Liver (tissue), 9 donors: ENCODE data around the gene FAM200C. TPM values are rescaled to one million over a fixed set of nuclear protein-coding genes. Genes with fewer than 3 reads are reported as not detected.
A peak's percentile ranks its signal among the peaks of the same experiment; 100 is the strongest.

Experiments
- DNase-seq: peaks from one replicate; pipeline ENCODE4 v3.0.0-alpha.2; 2017; ENCODE audit warnings: low spot score
- H3K27ac ChIP-seq, 2 donors: one replicate each; pipeline ENCODE4 v1.7.0; 2013; ENCODE audit warnings: inconsistent platforms in 2 of 2, low read length in 2 of 2, control low read depth in 1 of 2, low read depth in 1 of 2, mild to moderate bottlenecking in 1 of 2
- H3K27me3 ChIP-seq, 4 donors: one replicate each; pipeline versions ENCODE4 v1.6.1 to v1.7.0; 2013; ENCODE audit warnings: low read length in 3 of 4, inconsistent platforms in 1 of 4, mild to moderate bottlenecking in 1 of 4, moderate library complexity in 1 of 4; ENCODE audit not compliant: control insufficient read depth in 4 of 4, insufficient read depth in 4 of 4
- H3K36me3 ChIP-seq, 4 donors: one replicate each; pipeline versions ENCODE4 v1.6.1 to v1.7.0; 2013; ENCODE audit warnings: low read length in 3 of 4, mild to moderate bottlenecking in 3 of 4, low read depth in 1 of 4, moderate library complexity in 1 of 4; ENCODE audit not compliant: control insufficient read depth in 4 of 4, insufficient read depth in 3 of 4
- H3K4me1 ChIP-seq, 4 donors: one replicate each; pipeline versions ENCODE4 v1.6.1 to v1.7.0; 2013; ENCODE audit warnings: low read length in 3 of 4, mild to moderate bottlenecking in 3 of 4, moderate library complexity in 1 of 4; ENCODE audit not compliant: control insufficient read depth in 4 of 4, insufficient read depth in 4 of 4
- H3K4me3 ChIP-seq, 3 donors: one replicate each; pipeline versions ENCODE4 v1.6.1 to v1.7.0; 2013; ENCODE audit warnings: low read length in 3 of 3, control low read depth in 1 of 3, low read depth in 1 of 3, mild to moderate bottlenecking in 1 of 3
- H3K9ac ChIP-seq, 2 donors: one replicate each; pipeline ENCODE4 v1.7.0; 2013; ENCODE audit warnings: low read length in 2 of 2, mild to moderate bottlenecking in 2 of 2, moderate library complexity in 2 of 2, control low read depth in 1 of 2, low read depth in 1 of 2
- H3K9me3 ChIP-seq, 4 donors: one replicate each; pipeline versions ENCODE4 v1.6.1 to v1.7.0; 2013; ENCODE audit warnings: low read length in 3 of 4; ENCODE audit not compliant: control insufficient read depth in 4 of 4
- EGR1 ChIP-seq, 2 donors: IDR thresholded peaks; 2 replicates each; pipeline ENCODE4 v1.6.1; 2016 to 2018; ENCODE audit warnings: antibody characterized with exemption in 2 of 2, low read depth in 2 of 2
- FOXA1 ChIP-seq: IDR thresholded peaks from 2 replicates; pipeline ENCODE4 v1.6.1; 2016; ENCODE audit warnings: antibody characterized with exemption
- FOXA2 ChIP-seq: IDR thresholded peaks from 2 replicates; pipeline ENCODE4 v1.6.1; 2016; ENCODE audit warnings: antibody characterized with exemption
- HNF4A ChIP-seq, 2 donors: conservative IDR thresholded peaks; 2 replicates each; pipeline ENCODE4 v1.6.1; 2016; ENCODE audit warnings: antibody characterized with exemption in 2 of 2, mild to moderate bottlenecking in 2 of 2
- HNF4G ChIP-seq: IDR thresholded peaks from 2 replicates; pipeline ENCODE4 v1.6.1; 2016; ENCODE audit warnings: antibody characterized with exemption
- JUND ChIP-seq, 2 donors: IDR thresholded peaks; 2 replicates each; pipeline ENCODE4 v1.6.1; 2016; ENCODE audit warnings: antibody characterized with exemption in 2 of 2
- NR2F2 ChIP-seq: IDR thresholded peaks from 2 replicates; pipeline ENCODE4 v1.6.1; 2016; ENCODE audit warnings: antibody characterized with exemption
- RAD21 ChIP-seq, 2 donors: IDR thresholded peaks; 2 replicates each; pipeline ENCODE4 v1.6.1; 2016; ENCODE audit warnings: antibody characterized with exemption in 2 of 2, mild to moderate bottlenecking in 2 of 2
- RXRA ChIP-seq, 2 donors: IDR thresholded peaks; 2 replicates each; pipeline ENCODE4 v1.6.1; 2017 to 2018; ENCODE audit warnings: antibody characterized with exemption in 2 of 2, mild to moderate bottlenecking in 1 of 2
- SP1 ChIP-seq: IDR thresholded peaks from 2 replicates; pipeline ENCODE4 v1.6.1; 2018; ENCODE audit warnings: antibody characterized with exemption, mild to moderate bottlenecking
- TAF1 ChIP-seq: conservative IDR thresholded peaks from 2 replicates; pipeline ENCODE4 v1.6.1; 2016; ENCODE audit warnings: antibody characterized with exemption, mild to moderate bottlenecking
- YY1 ChIP-seq: IDR thresholded peaks from 2 replicates; pipeline ENCODE4 v1.6.1; 2016; ENCODE audit warnings: antibody characterized with exemption, mild to moderate bottlenecking
- WGBS: extraction: QIAGEN DNeasy Blood & Tissue Kit; methylation state at CpG from one replicate; pipeline ENCODE4 v1.1.7; 2013; 5-methylcytosine and 5-hydroxymethylcytosine counted together
- polyA plus RNA-seq, 2 donors: library from polyadenylated mRNA; stranded (reverse) in 1 of 2; unstranded in 1 of 2; fragments of 200-250 nt in 1 of 2; fragments of >200 nt in 1 of 2; fragmentation: Nextera tagmentation in 1 of 2; extraction: Ambion mirVana in 1 of 2; gene quantifications; one replicate each; pipeline versions ENCODE4 v1.2.1 to v1.2.3, GENCODE V29; 2013 to 2015
- total RNA-seq, 2 donors: library from RNA; depleted of rRNA; stranded (reverse); fragments of >200 nt; gene quantifications; one replicate each; pipeline ENCODE4 v1.2.3, GENCODE V29; 2014
- TF ChIP-seq, protein P1 (sequence below): fragments of 150-350 bp; IDR thresholded peaks from 2 replicates; pipeline ENCODE4 v1.5.1; 2017; ENCODE audit warnings: improper control_type of control experiment, low read depth, low read length; ENCODE audit not compliant: missing input control
- TF ChIP-seq, protein P2 (sequence below): IDR thresholded peaks from 2 replicates; pipeline ENCODE4 v1.6.1; 2016; ENCODE audit warnings: antibody characterized with exemption
- TF ChIP-seq, protein P3 (sequence below): IDR thresholded peaks from 2 replicates; pipeline ENCODE4 v1.6.1; 2016; ENCODE audit warnings: antibody characterized with exemption
- TF ChIP-seq, protein P4 (sequence below): IDR thresholded peaks from 2 replicates; pipeline ENCODE4 v1.6.1; 2016; ENCODE audit warnings: antibody characterized with exemption
- TF ChIP-seq, protein P5 (sequence below): IDR thresholded peaks from 2 replicates; pipeline ENCODE4 v1.6.1; 2016; ENCODE audit warnings: antibody characterized with exemption, mild to moderate bottlenecking
- donor health status: healthy.
- donor health status: healthy.
- donor health status: healthy.
- donor health status: healthy.
- donor health status: healthy.

The FAM200C gene
- total and polyA plus RNA-seq, 4 donors: 0.57 to 2.9 (median 1.3) TPM

- DNase-seq: no peak
- no peaks in the 10 kb centered on the region for H3K36me3 ChIP-seq
- H3K27me3 ChIP-seq: peaks cover 0 to 13% (median 5%) of the 10 kb centered on the region in 4 donors
- no peak within 1 kb of the TSS for H3K9ac ChIP-seq
- TF ChIP-seq, protein P1, sequence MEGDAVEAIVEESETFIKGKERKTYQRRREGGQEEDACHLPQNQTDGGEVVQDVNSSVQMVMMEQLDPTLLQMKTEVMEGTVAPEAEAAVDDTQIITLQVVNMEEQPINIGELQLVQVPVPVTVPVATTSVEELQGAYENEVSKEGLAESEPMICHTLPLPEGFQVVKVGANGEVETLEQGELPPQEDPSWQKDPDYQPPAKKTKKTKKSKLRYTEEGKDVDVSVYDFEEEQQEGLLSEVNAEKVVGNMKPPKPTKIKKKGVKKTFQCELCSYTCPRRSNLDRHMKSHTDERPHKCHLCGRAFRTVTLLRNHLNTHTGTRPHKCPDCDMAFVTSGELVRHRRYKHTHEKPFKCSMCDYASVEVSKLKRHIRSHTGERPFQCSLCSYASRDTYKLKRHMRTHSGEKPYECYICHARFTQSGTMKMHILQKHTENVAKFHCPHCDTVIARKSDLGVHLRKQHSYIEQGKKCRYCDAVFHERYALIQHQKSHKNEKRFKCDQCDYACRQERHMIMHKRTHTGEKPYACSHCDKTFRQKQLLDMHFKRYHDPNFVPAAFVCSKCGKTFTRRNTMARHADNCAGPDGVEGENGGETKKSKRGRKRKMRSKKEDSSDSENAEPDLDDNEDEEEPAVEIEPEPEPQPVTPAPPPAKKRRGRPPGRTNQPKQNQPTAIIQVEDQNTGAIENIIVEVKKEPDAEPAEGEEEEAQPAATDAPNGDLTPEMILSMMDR: no peak
- TF ChIP-seq, protein P2, sequence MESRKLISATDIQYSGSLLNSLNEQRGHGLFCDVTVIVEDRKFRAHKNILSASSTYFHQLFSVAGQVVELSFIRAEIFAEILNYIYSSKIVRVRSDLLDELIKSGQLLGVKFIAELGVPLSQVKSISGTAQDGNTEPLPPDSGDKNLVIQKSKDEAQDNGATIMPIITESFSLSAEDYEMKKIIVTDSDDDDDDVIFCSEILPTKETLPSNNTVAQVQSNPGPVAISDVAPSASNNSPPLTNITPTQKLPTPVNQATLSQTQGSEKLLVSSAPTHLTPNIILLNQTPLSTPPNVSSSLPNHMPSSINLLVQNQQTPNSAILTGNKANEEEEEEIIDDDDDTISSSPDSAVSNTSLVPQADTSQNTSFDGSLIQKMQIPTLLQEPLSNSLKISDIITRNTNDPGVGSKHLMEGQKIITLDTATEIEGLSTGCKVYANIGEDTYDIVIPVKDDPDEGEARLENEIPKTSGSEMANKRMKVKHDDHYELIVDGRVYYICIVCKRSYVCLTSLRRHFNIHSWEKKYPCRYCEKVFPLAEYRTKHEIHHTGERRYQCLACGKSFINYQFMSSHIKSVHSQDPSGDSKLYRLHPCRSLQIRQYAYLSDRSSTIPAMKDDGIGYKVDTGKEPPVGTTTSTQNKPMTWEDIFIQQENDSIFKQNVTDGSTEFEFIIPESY: no peak
- TF ChIP-seq HNF4A (conservative IDR thresholded peaks at IDR 0.05) (no peak), FOXA2 (no peak), TAF1 (no peak), HNF4G (no peak), SP1 (no peak), JUND (IDR thresholded peaks at IDR 0.05) (no peak), FOXA1 (no peak), RXRA (IDR thresholded peaks at IDR 0.05) (no peak), NR2F2 (no peak), YY1 (no peak), RAD21 (IDR thresholded peaks at IDR 0.05) (no peak), EGR1 (IDR thresholded peaks at IDR 0.05; ENCODE audit: low read depth in 2 of 2) (no peak)
- TF ChIP-seq, protein P3, sequence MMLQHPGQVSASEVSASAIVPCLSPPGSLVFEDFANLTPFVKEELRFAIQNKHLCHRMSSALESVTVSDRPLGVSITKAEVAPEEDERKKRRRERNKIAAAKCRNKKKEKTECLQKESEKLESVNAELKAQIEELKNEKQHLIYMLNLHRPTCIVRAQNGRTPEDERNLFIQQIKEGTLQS: no peak
- TF ChIP-seq, protein P4, sequence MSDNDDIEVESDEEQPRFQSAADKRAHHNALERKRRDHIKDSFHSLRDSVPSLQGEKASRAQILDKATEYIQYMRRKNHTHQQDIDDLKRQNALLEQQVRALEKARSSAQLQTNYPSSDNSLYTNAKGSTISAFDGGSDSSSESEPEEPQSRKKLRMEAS: no peak
- TF ChIP-seq, protein P5, sequence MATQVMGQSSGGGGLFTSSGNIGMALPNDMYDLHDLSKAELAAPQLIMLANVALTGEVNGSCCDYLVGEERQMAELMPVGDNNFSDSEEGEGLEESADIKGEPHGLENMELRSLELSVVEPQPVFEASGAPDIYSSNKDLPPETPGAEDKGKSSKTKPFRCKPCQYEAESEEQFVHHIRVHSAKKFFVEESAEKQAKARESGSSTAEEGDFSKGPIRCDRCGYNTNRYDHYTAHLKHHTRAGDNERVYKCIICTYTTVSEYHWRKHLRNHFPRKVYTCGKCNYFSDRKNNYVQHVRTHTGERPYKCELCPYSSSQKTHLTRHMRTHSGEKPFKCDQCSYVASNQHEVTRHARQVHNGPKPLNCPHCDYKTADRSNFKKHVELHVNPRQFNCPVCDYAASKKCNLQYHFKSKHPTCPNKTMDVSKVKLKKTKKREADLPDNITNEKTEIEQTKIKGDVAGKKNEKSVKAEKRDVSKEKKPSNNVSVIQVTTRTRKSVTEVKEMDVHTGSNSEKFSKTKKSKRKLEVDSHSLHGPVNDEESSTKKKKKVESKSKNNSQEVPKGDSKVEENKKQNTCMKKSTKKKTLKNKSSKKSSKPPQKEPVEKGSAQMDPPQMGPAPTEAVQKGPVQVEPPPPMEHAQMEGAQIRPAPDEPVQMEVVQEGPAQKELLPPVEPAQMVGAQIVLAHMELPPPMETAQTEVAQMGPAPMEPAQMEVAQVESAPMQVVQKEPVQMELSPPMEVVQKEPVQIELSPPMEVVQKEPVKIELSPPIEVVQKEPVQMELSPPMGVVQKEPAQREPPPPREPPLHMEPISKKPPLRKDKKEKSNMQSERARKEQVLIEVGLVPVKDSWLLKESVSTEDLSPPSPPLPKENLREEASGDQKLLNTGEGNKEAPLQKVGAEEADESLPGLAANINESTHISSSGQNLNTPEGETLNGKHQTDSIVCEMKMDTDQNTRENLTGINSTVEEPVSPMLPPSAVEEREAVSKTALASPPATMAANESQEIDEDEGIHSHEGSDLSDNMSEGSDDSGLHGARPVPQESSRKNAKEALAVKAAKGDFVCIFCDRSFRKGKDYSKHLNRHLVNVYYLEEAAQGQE: no peak
- H3K4me3 ChIP-seq: peak within 1 kb of the TSS in 2 of 3 donors; percentile 23 to 45
- peaks cover 0 to 3% (median 1%) of the 10 kb centered on the region in 4 donors for H3K4me1 ChIP-seq
- 5% methylated on average over 45 of the region's 45 CpGs for WGBS
- no peak within 1 kb of the TSS for H3K27ac ChIP-seq
- H3K9me3 ChIP-seq: no peaks in the 10 kb centered on the region
Measured at GRCh38 chr5:160369990-160370712, 29.7 kb downstream of the FAM200C start, which contains the start of gene C1QTNF2. C1QTNF2 (minus strand) TSS chr5:160370626; CDS start chr5:160355011, 15,615 bp downstream.
